Fibroblast of lung (primary cell): ENCODE measurements around the gene TMX2. TPM values are rescaled to one million over a fixed set of nuclear protein-coding genes. Genes with fewer than 3 reads are reported as not detected.

Experiments used
- DNase-seq, 2 donors: peaks; one replicate each; pipeline versions ENCODE4 v3.0.0 to v3.0.0-alpha.2; 2010; ENCODE audit warnings: low read depth in 2 of 2
- H2AFZ ChIP-seq: 2 replicates; pipeline ENCODE4 v1.5.1; 2012; ENCODE audit warnings: low read length, control low read depth, inconsistent platforms
- H3K27ac ChIP-seq: 2 replicates; pipeline ENCODE4 v1.5.1; 2011; ENCODE audit warnings: low read length, control low read depth; ENCODE audit not compliant: insufficient read depth
- H3K27me3 ChIP-seq: 2 replicates; pipeline ENCODE4 v1.5.1; 2011; ENCODE audit warnings: mild to moderate bottlenecking, low read length; ENCODE audit not compliant: control insufficient read depth, insufficient read depth
- H3K36me3 ChIP-seq: 2 replicates; pipeline ENCODE4 v1.5.1; 2011; ENCODE audit warnings: low read length; ENCODE audit not compliant: control insufficient read depth, insufficient read depth
- H3K4me1 ChIP-seq: 2 replicates; pipeline ENCODE4 v1.5.1; 2011; ENCODE audit warnings: low read length; ENCODE audit not compliant: control insufficient read depth, insufficient read depth; ENCODE audit errors: extremely low read depth
- H3K4me2 ChIP-seq: 2 replicates; pipeline ENCODE4 v1.5.1; 2011; ENCODE audit warnings: low read length, control low read depth; ENCODE audit not compliant: insufficient read depth; ENCODE audit errors: extremely low read depth
- H3K4me3 ChIP-seq, 4 experiments: fragments of 200-600 bp in 1 of 4; sonication (generic) in 1 of 4; replicated peaks in 1 of 4; 2 replicates each; pipeline ENCODE4 v1.5.1; 2011 to 2016; ENCODE audit warnings: low read length in 4 of 4, low read depth in 3 of 4, mild to moderate bottlenecking in 3 of 4, control low read depth in 2 of 4, inconsistent platforms in 1 of 4, mixed read lengths in 1 of 4; ENCODE audit not compliant: insufficient read depth in 1 of 4; ENCODE audit errors: control extremely low read depth in 1 of 4
- H3K79me2 ChIP-seq: 2 replicates; pipeline ENCODE4 v1.5.1; 2012; ENCODE audit warnings: mild to moderate bottlenecking, low read length, inconsistent platforms; ENCODE audit not compliant: control insufficient read depth, insufficient read depth
- H3K9ac ChIP-seq: 2 replicates; pipeline ENCODE4 v1.5.1; 2011; ENCODE audit warnings: mild to moderate bottlenecking, low read length, control low read depth; ENCODE audit not compliant: insufficient read depth
- H3K9me3 ChIP-seq: 2 replicates; pipeline ENCODE4 v1.5.1; 2012; ENCODE audit warnings: low read depth, low read length; ENCODE audit not compliant: control insufficient read depth, insufficient read depth
- H4K20me1 ChIP-seq: 2 replicates; pipeline ENCODE4 v1.5.1; 2011; ENCODE audit warnings: low read length; ENCODE audit not compliant: control insufficient read depth, insufficient read depth; ENCODE audit errors: extremely low read depth
- EZH2 ChIP-seq: IDR thresholded peaks from 2 replicates; pipeline ENCODE4 v1.5.1; 2012; ENCODE audit warnings: low read length, control low read depth, mild to moderate bottlenecking; ENCODE audit errors: missing control alignments
- polyA plus RNA-seq, 2 donors: library from polyadenylated mRNA; depleted of rRNA in 1 of 2; stranded (reverse) in 1 of 2; unstranded in 1 of 2; fragments of >200 nt; gene quantifications; 2 replicates each; pipeline ENCODE4 v1.2.1, GENCODE V29; 2011 to 2012; ENCODE audit warnings: missing spikeins in 1 of 2
- total RNA-seq: library from RNA; depleted of rRNA; stranded (reverse); fragments of >200 nt; gene quantifications from 2 replicates; pipeline ENCODE4 v1.2.1, GENCODE V29; 2014
- TF ChIP-seq, protein P1 (sequence below), 2 donors: IDR thresholded peaks in 1 of 2; conservative IDR thresholded peaks in 1 of 2; 1 replicate in 1 of 2; 2 replicates in 1 of 2; pipeline ENCODE4 v1.5.1; 2011 to 2012; ENCODE audit warnings: low read length in 2 of 2, control low read depth in 1 of 2, inconsistent platforms in 1 of 2, low read depth in 1 of 2, mild to moderate bottlenecking in 1 of 2

TMX2 gene
- total and polyA plus RNA-seq, 2 donors (not counting 1 experiment from before 2014, with no cell fraction given), result 62.8 to 71.8 TPM

DNA sequence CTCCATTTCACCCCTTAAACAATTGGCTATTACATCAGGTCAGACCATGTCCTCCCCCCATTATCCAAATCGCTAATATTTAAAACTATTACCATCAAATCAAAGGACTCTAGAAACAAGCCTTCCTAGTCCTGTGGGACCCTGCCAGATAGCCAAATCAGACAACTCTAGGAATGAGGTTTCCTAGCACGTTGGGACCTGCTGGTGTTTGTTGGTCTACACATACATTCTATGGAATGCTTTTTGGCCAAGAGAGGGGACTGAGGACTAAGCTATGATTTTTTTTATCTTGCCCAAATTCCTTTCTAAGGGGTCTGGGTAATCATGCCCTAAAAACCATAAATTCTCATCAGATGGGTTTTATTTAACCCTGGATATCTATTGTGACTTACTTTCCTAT is 14.8 kb downstream of the TMX2 start:
- Histone ChIP-seq H3K4me1 (no peaks in the 10 kb centered on the region), H3K4me3 (no peak overlapping the region)

DNA sequence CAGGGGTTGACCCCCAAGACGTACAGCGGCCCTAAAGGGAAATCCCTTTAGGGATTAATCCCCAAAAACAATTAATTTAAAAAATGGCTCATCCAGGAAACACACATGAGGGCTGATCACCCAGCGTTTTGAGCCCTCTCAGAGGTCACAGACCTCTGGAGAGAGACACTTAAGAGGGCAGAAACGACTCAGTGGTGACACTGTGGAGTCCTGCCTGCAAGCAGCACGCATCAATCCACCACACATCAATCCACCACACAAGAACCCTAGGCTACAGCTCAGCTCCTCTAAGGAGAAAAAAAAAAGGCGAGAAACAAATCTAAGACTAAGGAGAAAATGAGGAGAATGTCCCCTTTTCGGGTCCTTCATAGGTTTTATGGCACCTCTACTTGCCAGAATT is 16.4 kb downstream of the TMX2 start:
- no peak for TF ChIP-seq EZH2
- TF ChIP-seq, protein P1, sequence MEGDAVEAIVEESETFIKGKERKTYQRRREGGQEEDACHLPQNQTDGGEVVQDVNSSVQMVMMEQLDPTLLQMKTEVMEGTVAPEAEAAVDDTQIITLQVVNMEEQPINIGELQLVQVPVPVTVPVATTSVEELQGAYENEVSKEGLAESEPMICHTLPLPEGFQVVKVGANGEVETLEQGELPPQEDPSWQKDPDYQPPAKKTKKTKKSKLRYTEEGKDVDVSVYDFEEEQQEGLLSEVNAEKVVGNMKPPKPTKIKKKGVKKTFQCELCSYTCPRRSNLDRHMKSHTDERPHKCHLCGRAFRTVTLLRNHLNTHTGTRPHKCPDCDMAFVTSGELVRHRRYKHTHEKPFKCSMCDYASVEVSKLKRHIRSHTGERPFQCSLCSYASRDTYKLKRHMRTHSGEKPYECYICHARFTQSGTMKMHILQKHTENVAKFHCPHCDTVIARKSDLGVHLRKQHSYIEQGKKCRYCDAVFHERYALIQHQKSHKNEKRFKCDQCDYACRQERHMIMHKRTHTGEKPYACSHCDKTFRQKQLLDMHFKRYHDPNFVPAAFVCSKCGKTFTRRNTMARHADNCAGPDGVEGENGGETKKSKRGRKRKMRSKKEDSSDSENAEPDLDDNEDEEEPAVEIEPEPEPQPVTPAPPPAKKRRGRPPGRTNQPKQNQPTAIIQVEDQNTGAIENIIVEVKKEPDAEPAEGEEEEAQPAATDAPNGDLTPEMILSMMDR (conservative IDR thresholded peaks at IDR 0.05 in 1 of 2, IDR thresholded peaks at IDR 0.05 in 1 of 2; ENCODE audit: low read depth in 1 of 2, low read length in 2 of 2), result no peak
- Histone ChIP-seq H3K9ac (no peak overlapping the region), H3K4me2 (no peak overlapping the region), H3K79me2 (peaks cover 29% of the 10 kb centered on the region), H3K36me3 (no peaks in the 10 kb centered on the region), H3K4me1 (no peaks in the 10 kb centered on the region), H3K27me3 (no peaks in the 10 kb centered on the region), H4K20me1 (no peaks in the 10 kb centered on the region), H3K4me3 (no peak overlapping the region), H3K9me3 (no peaks in the 10 kb centered on the region), H3K27ac (no peak overlapping the region), H2AFZ (no peak overlapping the region)
- no peak for DNase-seq

More for the DNA sequence above, 14.8 kb downstream of the TMX2 start:
- no peak for DNase-seq
- Histone ChIP-seq H3K79me2 (peaks cover 32% of the 10 kb centered on the region), H2AFZ (no peak overlapping the region), H3K9me3 (no peaks in the 10 kb centered on the region), H3K27ac (no peak overlapping the region), H3K36me3 (no peaks in the 10 kb centered on the region), H3K27me3 (no peaks in the 10 kb centered on the region), H3K9ac (no peak overlapping the region), H4K20me1 (no peaks in the 10 kb centered on the region), H3K4me2 (no peak overlapping the region)
- TF ChIP-seq EZH2, result no peak
- TF ChIP-seq, protein P1 (conservative IDR thresholded peaks at IDR 0.05 in 1 of 2, IDR thresholded peaks at IDR 0.05 in 1 of 2; ENCODE audit: low read depth in 1 of 2, low read length in 2 of 2), result no peak

DNA sequence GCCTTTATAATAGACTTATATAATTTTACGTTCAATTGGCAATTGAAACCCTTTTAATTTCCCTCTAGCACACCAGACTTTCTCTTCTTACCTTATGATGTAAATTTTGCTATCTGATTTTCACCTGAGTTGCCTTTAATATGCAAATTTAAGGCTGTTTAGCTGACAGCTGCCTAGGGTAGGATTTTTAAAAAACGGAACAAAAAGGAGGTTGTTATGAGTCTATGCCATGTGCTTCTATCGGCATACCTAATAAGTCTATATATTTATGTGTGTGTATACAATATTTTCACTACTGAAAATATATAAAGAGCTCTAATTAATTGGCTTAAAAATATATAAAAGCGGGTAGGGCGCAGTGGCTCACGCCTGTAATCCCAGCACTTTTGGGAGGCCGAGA is 17.1 kb downstream of the TMX2 start:
- TF ChIP-seq, protein P1 (conservative IDR thresholded peaks at IDR 0.05 in 1 of 2, IDR thresholded peaks at IDR 0.05 in 1 of 2; ENCODE audit: low read depth in 1 of 2, low read length in 2 of 2), result no peak
- TF ChIP-seq EZH2, result no peak
- H3K36me3 ChIP-seq, result no peaks in the 10 kb centered on the region
- no peak overlapping the region for H3K4me2 ChIP-seq
- H4K20me1 ChIP-seq, result no peaks in the 10 kb centered on the region
- no peak overlapping the region for H3K4me3 ChIP-seq
- no peaks in the 10 kb centered on the region for H3K4me1 ChIP-seq
- no peak overlapping the region for H3K27ac ChIP-seq
- no peak overlapping the region for H2AFZ ChIP-seq
- no peak for DNase-seq
- peaks cover 26% of the 10 kb centered on the region for H3K79me2 ChIP-seq
- no peaks in the 10 kb centered on the region for H3K27me3 ChIP-seq
- H3K9ac ChIP-seq, result no peak overlapping the region
- no peaks in the 10 kb centered on the region for H3K9me3 ChIP-seq
